ENCODE measurements around the gene NFU1.

NFU1 gene

DNA sequence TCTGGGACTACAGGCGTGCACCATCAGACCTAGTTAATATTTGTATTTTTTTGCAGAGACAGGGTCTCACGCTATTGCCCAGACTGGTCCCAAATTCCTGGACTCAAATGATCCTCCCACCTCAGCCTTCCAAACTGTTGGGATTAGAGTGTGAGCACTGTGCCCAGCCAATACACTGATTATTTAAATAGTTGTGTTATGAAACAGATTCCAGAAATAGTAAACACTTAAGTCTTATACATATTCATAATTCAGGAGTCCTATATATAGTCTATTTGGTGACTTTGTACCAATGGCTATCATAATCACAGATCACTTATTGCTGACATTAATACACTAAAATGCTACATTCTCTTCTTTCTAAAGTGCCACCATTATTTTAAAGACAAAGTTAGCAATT lies 12.8 kb downstream of the NFU1 start:
- TF ChIP-seq SIN3A (IDR thresholded peaks at IDR 0.05; ENCODE audit: borderline replicate concordance, insufficient read depth, low read length) (no peak), FOXP2 (optimal IDR thresholded peaks at IDR 0.05; ENCODE audit: borderline replicate concordance, extremely low read depth, extremely low read length, insufficient read depth) (no peak), TAF1 (IDR thresholded peaks at IDR 0.05; ENCODE audit: borderline replicate concordance, insufficient read depth, low read length) (no peak), POLR2AphosphoS5 (IDR thresholded peaks at IDR 0.05; ENCODE audit: low read depth, low read length) (no peak)
- TF ChIP-seq, protein P1, sequence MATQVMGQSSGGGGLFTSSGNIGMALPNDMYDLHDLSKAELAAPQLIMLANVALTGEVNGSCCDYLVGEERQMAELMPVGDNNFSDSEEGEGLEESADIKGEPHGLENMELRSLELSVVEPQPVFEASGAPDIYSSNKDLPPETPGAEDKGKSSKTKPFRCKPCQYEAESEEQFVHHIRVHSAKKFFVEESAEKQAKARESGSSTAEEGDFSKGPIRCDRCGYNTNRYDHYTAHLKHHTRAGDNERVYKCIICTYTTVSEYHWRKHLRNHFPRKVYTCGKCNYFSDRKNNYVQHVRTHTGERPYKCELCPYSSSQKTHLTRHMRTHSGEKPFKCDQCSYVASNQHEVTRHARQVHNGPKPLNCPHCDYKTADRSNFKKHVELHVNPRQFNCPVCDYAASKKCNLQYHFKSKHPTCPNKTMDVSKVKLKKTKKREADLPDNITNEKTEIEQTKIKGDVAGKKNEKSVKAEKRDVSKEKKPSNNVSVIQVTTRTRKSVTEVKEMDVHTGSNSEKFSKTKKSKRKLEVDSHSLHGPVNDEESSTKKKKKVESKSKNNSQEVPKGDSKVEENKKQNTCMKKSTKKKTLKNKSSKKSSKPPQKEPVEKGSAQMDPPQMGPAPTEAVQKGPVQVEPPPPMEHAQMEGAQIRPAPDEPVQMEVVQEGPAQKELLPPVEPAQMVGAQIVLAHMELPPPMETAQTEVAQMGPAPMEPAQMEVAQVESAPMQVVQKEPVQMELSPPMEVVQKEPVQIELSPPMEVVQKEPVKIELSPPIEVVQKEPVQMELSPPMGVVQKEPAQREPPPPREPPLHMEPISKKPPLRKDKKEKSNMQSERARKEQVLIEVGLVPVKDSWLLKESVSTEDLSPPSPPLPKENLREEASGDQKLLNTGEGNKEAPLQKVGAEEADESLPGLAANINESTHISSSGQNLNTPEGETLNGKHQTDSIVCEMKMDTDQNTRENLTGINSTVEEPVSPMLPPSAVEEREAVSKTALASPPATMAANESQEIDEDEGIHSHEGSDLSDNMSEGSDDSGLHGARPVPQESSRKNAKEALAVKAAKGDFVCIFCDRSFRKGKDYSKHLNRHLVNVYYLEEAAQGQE (IDR thresholded peaks at IDR 0.05; ENCODE audit: insufficient read depth in 1 of 2, low read depth in 2 of 2, low read length in 2 of 2): no peak

DNA sequence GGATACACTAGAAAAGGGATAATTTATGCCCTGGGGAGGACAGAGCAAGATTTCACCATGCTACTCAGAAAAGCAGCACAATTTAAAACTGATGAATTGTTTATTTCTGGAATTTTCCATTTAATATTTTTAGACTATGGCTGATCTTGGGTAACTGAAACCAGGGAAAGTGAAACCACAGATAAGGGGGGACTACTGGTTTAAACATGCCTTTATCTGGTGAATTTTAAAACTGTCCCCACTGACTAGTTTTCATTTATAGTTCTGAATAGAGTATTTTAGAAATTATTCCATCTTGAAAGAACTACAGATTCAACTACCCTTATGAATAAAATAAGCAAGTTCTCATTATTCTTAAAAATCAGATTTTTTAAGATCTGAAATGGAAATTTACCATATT lies 15.0 kb downstream of the NFU1 start:
- no peak for TF ChIP-seq TAF1 (IDR thresholded peaks at IDR 0.05; ENCODE audit: borderline replicate concordance, insufficient read depth, low read length)
- TF ChIP-seq POLR2AphosphoS5 (IDR thresholded peaks at IDR 0.05; ENCODE audit: low read depth, low read length): no peak
- TF ChIP-seq SIN3A (IDR thresholded peaks at IDR 0.05; ENCODE audit: borderline replicate concordance, insufficient read depth, low read length): no peak

DNA sequence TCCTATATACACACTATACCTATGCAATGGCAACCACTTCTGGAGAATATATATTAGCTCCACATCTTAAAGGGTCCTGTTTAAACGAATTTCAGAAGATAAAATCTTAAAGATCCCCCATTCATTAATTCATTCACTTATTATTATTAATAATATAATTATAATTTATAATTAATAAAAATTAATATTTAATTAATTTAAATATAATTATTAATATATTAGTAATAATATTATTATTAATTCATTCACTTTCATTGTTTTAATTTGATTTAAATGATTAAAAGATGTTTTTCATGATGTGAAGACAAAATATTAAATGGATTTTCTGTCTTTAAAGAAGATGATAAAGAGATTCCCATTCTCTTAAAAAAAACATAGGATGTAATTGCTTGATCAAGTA lies 21.1 kb downstream of the NFU1 start:
- TF ChIP-seq TAF1 (IDR thresholded peaks at IDR 0.05; ENCODE audit: borderline replicate concordance, insufficient read depth, low read length) (no peak), POLR2AphosphoS5 (IDR thresholded peaks at IDR 0.05; ENCODE audit: low read depth, low read length) (no peak), FOXP2 (optimal IDR thresholded peaks at IDR 0.05; ENCODE audit: borderline replicate concordance, extremely low read depth, extremely low read length, insufficient read depth) (no peak), SIN3A (IDR thresholded peaks at IDR 0.05; ENCODE audit: borderline replicate concordance, insufficient read depth, low read length) (no peak)
- TF ChIP-seq, protein P1 (IDR thresholded peaks at IDR 0.05; ENCODE audit: insufficient read depth in 1 of 2, low read depth in 2 of 2, low read length in 2 of 2): no peak

DNA sequence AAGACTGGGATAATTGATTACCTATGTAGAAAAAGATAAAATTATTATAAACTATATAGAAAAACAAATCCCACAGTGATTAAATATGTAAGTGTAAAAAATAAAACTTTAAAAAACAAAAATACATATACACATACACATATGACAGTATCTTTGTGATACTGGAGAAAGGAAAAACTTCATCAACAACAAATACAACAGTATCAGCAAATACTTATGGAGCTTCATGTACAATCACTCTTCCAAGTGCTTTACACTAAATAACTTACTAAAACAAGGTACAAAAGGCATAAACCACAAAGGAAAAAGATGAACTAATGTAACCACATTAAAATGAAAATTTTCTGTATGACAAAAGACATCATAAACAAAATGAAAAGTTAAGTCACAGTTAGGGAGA lies 26.1 kb downstream of the NFU1 start:
- TF ChIP-seq SIN3A (IDR thresholded peaks at IDR 0.05; ENCODE audit: borderline replicate concordance, insufficient read depth, low read length): no peak
- TF ChIP-seq TAF1 (IDR thresholded peaks at IDR 0.05; ENCODE audit: borderline replicate concordance, insufficient read depth, low read length): no peak
- TF ChIP-seq FOXP2 (optimal IDR thresholded peaks at IDR 0.05; ENCODE audit: borderline replicate concordance, extremely low read depth, extremely low read length, insufficient read depth): no peak
- TF ChIP-seq POLR2AphosphoS5 (IDR thresholded peaks at IDR 0.05; ENCODE audit: low read depth, low read length): no peak
- TF ChIP-seq, protein P1 (IDR thresholded peaks at IDR 0.05; ENCODE audit: insufficient read depth in 1 of 2, low read depth in 2 of 2, low read length in 2 of 2): no peak

DNA sequence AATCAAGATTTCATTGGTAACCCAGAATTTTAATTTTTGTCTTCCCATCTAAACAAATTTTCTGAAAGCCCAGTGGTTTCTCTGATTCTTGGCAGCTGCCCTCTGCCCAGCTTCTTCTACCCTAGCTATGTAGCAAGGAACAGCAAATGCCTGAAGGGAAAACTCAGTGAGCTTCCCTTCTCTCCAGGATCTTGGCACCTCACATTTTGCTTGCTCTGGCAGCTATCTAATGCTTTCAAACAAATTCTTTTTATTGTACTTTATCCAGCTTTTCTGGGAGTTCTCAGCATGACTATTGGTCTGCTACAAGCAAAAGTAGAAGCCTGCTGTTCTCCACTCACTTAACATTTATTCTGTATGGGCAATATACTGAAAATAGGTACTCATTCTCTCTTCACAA lies 31.9 kb downstream of the NFU1 start:
- no peak for TF ChIP-seq TAF1 (IDR thresholded peaks at IDR 0.05; ENCODE audit: borderline replicate concordance, insufficient read depth, low read length)
- no peak for TF ChIP-seq FOXP2 (optimal IDR thresholded peaks at IDR 0.05; ENCODE audit: borderline replicate concordance, extremely low read depth, extremely low read length, insufficient read depth)
- TF ChIP-seq SIN3A (IDR thresholded peaks at IDR 0.05; ENCODE audit: borderline replicate concordance, insufficient read depth, low read length): no peak
- no peak for TF ChIP-seq POLR2AphosphoS5 (IDR thresholded peaks at IDR 0.05; ENCODE audit: low read depth, low read length)
- TF ChIP-seq, protein P1 (IDR thresholded peaks at IDR 0.05; ENCODE audit: insufficient read depth in 1 of 2, low read depth in 2 of 2, low read length in 2 of 2): no peak

All from PFSK-1 (cell line).